ENCODE measurements around the gene LIM2. TPM values are rescaled to one million over a fixed set of nuclear protein-coding genes. Genes with fewer than 3 reads are reported as not detected.
A peak's percentile ranks its signal among the peaks of the same experiment; 100 is the strongest.

Gene LIM2
- total RNA-seq, 3 donors from 2014 or later: not detected

DNA sequence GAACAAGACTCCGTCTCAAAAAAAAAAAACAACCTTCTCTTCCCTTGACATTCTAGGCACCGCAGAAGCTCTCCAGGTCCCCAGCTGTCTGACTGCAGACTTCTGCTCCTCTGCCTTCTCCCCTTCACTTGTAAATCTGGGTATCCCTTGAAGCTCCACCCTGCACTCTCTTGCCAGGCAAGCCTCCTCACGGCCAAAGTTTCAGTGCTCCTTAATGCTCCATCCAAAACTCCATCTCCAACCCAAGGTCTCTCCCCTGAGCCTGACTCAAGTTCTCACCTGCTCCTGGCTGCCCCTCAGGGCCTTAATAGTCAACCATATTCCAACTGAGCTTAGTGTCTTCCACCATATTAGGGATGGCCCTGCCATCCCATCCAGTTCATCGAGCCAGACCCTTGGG lies 17.5 kb downstream of the LIM2 start:
- no peak for ATAC-seq
- H3K36me3 ChIP-seq (ENCODE audit: low read depth): no peaks in the 10 kb centered on the region
- intact Hi-C loops (cut with DNase I, micrococcal nuclease): no loop called here

DNA sequence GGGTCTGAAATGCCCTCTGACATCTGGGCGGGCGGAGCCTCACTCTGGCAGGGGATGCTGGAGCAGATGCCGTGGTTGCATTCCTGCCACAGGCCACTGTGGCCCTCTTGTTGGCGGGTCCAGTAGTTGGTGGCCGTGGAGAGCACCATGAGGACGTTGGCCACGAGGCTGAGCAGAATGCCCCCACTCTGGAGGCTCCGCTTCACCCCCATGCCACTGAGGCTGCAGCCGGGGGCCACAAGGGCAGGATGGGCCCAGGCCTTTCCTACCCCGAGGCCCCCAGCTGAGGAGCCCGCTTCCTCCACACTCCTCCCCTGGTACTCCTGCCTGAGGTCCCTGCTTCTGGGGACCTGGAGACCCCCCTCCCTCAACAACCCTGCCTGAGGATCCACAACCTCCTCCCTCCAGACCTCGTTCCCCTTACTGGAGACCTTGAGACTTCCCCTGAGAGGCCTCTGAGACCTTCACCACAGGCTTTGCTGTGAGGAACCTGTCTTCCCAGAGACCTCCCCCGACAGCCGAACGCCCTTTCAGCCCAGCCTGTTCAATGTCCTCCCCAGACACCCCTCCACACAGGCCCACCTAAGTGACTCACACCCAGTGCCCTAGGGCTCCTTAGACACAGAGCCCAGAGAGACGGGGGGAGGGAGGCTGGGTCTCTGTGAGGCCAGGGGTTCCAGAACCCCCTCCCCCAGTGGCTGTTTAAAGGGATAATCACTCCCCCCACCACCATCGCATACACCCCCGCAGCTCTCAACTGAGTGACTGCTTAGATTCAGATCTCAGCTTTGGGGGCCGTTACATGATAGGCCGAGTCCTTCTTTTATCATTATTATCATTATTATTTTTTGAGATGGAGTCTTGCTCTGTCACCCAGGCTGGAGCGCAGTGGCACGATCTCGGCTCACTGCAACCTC lies 19.1 kb downstream of the LIM2 start, which contains the start of gene CLDND2:
TSS of gene CLDND2 (minus strand) at position 638 of the 917 bp plus-strand sequence. CDS start at position 212, 426 bp downstream.
- peaks cover 17% of the 10 kb centered on the region for H3K4me1 ChIP-seq (ENCODE audit: low read depth)
- no peaks in the 10 kb centered on the region for H3K9me3 ChIP-seq
- intact Hi-C loops (cut with DNase I, micrococcal nuclease): no loop called here
- peak in 1 of 3 donors; percentile 29 for DNase-seq
- ATAC-seq: no peak
- peak within 1 kb of the TSS; percentile 45 for H3K4me3 ChIP-seq
- TF ChIP-seq, protein P1, sequence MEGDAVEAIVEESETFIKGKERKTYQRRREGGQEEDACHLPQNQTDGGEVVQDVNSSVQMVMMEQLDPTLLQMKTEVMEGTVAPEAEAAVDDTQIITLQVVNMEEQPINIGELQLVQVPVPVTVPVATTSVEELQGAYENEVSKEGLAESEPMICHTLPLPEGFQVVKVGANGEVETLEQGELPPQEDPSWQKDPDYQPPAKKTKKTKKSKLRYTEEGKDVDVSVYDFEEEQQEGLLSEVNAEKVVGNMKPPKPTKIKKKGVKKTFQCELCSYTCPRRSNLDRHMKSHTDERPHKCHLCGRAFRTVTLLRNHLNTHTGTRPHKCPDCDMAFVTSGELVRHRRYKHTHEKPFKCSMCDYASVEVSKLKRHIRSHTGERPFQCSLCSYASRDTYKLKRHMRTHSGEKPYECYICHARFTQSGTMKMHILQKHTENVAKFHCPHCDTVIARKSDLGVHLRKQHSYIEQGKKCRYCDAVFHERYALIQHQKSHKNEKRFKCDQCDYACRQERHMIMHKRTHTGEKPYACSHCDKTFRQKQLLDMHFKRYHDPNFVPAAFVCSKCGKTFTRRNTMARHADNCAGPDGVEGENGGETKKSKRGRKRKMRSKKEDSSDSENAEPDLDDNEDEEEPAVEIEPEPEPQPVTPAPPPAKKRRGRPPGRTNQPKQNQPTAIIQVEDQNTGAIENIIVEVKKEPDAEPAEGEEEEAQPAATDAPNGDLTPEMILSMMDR (IDR thresholded peaks at IDR 0.05): no peak
- no peaks in the 10 kb centered on the region for H3K36me3 ChIP-seq (ENCODE audit: low read depth)

More for the DNA sequence above, 17.5 kb downstream of the LIM2 start:
- Histone ChIP-seq H3K4me3 (no peak overlapping the region), H3K4me1 (ENCODE audit: low read depth) (peaks cover 9% of the 10 kb centered on the region), H3K9me3 (no peaks in the 10 kb centered on the region)
- no peak for DNase-seq
- TF ChIP-seq, protein P1 (IDR thresholded peaks at IDR 0.05): no peak

DNA sequence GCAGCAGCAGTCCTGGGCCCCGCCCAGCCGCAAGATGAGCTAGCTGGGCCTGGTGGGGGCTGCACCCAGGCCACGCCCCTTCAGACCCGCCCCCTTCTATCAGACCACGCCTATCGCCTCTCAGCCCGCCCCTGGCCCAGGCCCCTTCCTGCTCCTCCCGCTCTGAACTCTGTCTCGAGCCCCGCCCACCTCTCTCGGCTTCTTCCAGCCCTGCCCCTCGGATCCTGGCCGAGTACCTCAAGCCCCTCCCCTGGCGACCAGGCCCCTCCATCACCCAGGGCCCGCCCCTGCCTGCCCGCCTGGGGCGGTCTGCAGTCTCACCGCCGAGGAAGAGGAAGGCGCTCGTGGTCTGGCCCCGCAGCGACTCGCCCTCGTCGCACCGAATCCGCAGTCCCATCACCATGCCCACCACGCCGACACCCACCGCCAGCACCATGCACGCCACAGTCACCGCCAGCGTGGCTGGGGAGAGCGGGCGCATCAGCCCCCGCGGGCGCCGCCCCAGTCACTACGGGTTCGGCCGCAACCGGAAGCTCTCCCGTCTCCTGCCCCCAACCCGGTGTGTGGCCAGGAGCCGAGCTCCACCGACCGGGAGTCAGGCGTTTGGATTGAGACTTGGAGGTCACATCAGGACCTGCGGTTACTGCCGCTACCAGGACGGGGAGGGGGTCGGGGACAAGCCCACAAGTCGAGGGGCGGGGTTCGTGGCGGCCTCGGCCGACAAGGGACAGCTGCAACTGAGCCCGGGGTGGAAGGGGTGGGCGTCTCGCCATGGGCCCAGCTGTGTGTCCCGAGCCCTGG lies 20.0 kb downstream of the LIM2 start:
- peaks cover 26% of the 10 kb centered on the region for H3K4me1 ChIP-seq (ENCODE audit: low read depth)
- H3K36me3 ChIP-seq (ENCODE audit: low read depth): no peaks in the 10 kb centered on the region
- intact Hi-C loops (cut with DNase I, micrococcal nuclease): no loop called here
- ATAC-seq: peak; percentile 87
- DNase-seq: peak; percentile 99 to 100 (median 100)
- TF ChIP-seq, protein P1 (IDR thresholded peaks at IDR 0.05): no peak
- H3K9me3 ChIP-seq: no peaks in the 10 kb centered on the region
- peak overlapping the region; percentile 45 for H3K4me3 ChIP-seq

GRCh38 chr19:51367255-51367564 lies 20.6 kb downstream of the LIM2 start:
- Histone ChIP-seq H3K36me3 (ENCODE audit: low read depth) (no peaks in the 10 kb centered on the region), H3K4me3 (peak overlapping the region; percentile 45), H3K9me3 (no peaks in the 10 kb centered on the region), H3K4me1 (ENCODE audit: low read depth) (peaks cover 30% of the 10 kb centered on the region)
- TF ChIP-seq, protein P1 (IDR thresholded peaks at IDR 0.05): no peak
- intact Hi-C loops (cut with DNase I, micrococcal nuclease): no loop called here
- ATAC-seq (no peak), DNase-seq (peak in 1 of 3 donors; percentile 80)

GRCh38 chr19:51366389-51367254 lies 21.2 kb downstream of the LIM2 start:
- H3K9me3 ChIP-seq: no peaks in the 10 kb centered on the region
- intact Hi-C loops (cut with DNase I, micrococcal nuclease): no loop called here
- ATAC-seq (peak; percentile 81), DNase-seq (peak; percentile 97 to 99 (median 97))
- peak overlapping the region; percentile 45 for H3K4me3 ChIP-seq
- H3K36me3 ChIP-seq (ENCODE audit: low read depth): no peaks in the 10 kb centered on the region
- H3K4me1 ChIP-seq (ENCODE audit: low read depth): peaks cover 30% of the 10 kb centered on the region
- TF ChIP-seq, protein P1 (IDR thresholded peaks at IDR 0.05): no peak
